ENCODE results near the gene HSD3B2.

DNA sequence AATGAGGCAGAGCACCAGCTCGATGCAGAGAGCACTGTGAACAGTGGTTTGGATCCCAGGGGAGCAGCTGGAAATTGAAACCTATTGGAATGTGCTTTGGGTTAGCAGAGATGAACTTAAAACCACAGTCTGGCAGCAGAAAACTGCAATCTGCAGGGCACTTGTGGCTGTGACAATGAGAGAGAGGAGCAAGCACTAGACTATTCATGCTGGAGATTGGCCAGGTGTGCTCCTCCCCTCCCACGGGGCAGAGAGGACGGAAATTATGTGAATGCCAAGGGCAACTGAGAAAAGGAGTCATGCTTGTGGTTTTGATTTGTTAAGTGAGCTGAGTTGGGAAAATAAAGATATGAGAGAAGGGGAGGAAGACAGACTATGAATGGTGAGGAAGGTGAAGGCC, 38.1 kb downstream of the HSD3B2 start:
- TF ChIP-seq EZH2 (conservative IDR thresholded peaks at IDR 0.05; ENCODE audit: low read depth, low read length) (no peak), CCAR2 (optimal IDR thresholded peaks at IDR 0.05; ENCODE audit: low read depth, low read length) (no peak), ZNF607 (CRISPR knock-in tag; IDR thresholded peaks at IDR 0.05; ENCODE audit: borderline replicate concordance) (no peak), KMT2A (CRISPR knock-in tag; IDR thresholded peaks at IDR 0.05) (no peak), ZFP41 (CRISPR knock-in tag; IDR thresholded peaks at IDR 0.05; ENCODE audit: borderline replicate concordance) (no peak), POLR2G (IDR thresholded peaks at IDR 0.05; ENCODE audit: low read depth, low read length) (no peak), ARID4A (CRISPR knock-in tag; IDR thresholded peaks at IDR 0.05; ENCODE audit: borderline replicate concordance) (no peak), ZNF354B (CRISPR knock-in tag; IDR thresholded peaks at IDR 0.05) (no peak), CC2D1A (CRISPR knock-in tag; IDR thresholded peaks at IDR 0.05) (no peak)
- TF ChIP-seq, protein P1, sequence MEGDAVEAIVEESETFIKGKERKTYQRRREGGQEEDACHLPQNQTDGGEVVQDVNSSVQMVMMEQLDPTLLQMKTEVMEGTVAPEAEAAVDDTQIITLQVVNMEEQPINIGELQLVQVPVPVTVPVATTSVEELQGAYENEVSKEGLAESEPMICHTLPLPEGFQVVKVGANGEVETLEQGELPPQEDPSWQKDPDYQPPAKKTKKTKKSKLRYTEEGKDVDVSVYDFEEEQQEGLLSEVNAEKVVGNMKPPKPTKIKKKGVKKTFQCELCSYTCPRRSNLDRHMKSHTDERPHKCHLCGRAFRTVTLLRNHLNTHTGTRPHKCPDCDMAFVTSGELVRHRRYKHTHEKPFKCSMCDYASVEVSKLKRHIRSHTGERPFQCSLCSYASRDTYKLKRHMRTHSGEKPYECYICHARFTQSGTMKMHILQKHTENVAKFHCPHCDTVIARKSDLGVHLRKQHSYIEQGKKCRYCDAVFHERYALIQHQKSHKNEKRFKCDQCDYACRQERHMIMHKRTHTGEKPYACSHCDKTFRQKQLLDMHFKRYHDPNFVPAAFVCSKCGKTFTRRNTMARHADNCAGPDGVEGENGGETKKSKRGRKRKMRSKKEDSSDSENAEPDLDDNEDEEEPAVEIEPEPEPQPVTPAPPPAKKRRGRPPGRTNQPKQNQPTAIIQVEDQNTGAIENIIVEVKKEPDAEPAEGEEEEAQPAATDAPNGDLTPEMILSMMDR (CRISPR knock-in tag; IDR thresholded peaks at IDR 0.05), result no peak
- TF ChIP-seq, protein P2, sequence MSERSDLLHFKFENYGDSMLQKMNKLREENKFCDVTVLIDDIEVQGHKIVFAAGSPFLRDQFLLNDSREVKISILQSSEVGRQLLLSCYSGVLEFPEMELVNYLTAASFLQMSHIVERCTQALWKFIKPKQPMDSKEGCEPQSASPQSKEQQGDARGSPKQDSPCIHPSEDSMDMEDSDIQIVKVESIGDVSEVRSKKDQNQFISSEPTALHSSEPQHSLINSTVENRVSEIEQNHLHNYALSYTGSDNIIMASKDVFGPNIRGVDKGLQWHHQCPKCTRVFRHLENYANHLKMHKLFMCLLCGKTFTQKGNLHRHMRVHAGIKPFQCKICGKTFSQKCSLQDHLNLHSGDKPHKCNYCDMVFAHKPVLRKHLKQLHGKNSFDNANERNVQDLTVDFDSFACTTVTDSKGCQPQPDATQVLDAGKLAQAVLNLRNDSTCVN (CRISPR knock-in tag; IDR thresholded peaks at IDR 0.05; ENCODE audit: borderline replicate concordance), result no peak
- TF ChIP-seq, protein P3, sequence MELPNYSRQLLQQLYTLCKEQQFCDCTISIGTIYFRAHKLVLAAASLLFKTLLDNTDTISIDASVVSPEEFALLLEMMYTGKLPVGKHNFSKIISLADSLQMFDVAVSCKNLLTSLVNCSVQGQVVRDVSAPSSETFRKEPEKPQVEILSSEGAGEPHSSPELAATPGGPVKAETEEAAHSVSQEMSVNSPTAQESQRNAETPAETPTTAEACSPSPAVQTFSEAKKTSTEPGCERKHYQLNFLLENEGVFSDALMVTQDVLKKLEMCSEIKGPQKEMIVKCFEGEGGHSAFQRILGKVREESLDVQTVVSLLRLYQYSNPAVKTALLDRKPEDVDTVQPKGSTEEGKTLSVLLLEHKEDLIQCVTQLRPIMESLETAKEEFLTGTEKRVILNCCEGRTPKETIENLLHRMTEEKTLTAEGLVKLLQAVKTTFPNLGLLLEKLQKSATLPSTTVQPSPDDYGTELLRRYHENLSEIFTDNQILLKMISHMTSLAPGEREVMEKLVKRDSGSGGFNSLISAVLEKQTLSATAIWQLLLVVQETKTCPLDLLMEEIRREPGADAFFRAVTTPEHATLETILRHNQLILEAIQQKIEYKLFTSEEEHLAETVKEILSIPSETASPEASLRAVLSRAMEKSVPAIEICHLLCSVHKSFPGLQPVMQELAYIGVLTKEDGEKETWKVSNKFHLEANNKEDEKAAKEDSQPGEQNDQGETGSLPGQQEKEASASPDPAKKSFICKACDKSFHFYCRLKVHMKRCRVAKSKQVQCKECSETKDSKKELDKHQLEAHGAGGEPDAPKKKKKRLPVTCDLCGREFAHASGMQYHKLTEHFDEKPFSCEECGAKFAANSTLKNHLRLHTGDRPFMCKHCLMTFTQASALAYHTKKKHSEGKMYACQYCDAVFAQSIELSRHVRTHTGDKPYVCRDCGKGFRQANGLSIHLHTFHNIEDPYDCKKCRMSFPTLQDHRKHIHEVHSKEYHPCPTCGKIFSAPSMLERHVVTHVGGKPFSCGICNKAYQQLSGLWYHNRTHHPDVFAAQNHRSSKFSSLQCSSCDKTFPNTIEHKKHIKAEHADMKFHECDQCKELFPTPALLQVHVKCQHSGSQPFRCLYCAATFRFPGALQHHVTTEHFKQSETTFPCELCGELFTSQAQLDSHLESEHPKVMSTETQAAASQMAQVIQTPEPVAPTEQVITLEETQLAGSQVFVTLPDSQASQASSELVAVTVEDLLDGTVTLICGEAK (IDR thresholded peaks at IDR 0.05), result no peak
- TF ChIP-seq, protein P3 (CRISPR knock-in tag; IDR thresholded peaks at IDR 0.05), result no peak

Data from HepG2 (cell line).